GM18907 (cell line): Measurements from ENCODE around the gene CREBL2.

Experiments used
- ATAC-seq: cut with Tn5 transposase; IDR thresholded peaks from one replicate; pipeline ENCODE4 v1.9.1; 2021; ENCODE audit warnings: mild to moderate bottlenecking, moderate library complexity; ENCODE audit not compliant: unreplicated experiment

CREBL2 gene

GRCh38 chr12:12671850-12672660 is 60.4 kb downstream of the CREBL2 start:
- no peak for ATAC-seq

DNA sequence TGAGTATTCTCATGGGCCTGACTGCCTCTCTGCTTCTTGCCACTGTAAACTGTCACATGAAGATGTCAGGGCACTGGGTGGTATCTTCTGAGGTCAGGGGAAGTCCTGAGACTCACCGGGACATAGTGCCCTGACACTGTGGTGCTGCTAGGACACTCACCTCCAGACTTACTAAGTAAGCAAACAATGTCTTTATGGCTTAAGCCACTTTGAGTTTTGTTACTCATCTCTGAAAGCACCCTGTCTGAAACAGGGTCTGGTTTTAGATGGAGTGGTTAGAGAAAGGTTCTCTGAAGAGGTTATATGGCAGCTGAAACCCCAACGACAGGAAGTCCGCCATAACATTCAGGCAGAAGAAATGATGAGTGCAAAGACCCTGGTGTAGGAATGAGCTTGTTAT is 61.6 kb downstream of the CREBL2 start:
- peak; percentile 84 for ATAC-seq

- ATAC-seq = no peak
Observed at GRCh38 chr12:12676605-12677004, 64.9 kb downstream of the CREBL2 start.

GRCh38 chr12:12681061-12681765 is 69.5 kb downstream of the CREBL2 start:
- ATAC-seq = no peak

GRCh38 chr12:12682284-12682683 is 70.6 kb downstream of the CREBL2 start:
- no peak for ATAC-seq

DNA sequence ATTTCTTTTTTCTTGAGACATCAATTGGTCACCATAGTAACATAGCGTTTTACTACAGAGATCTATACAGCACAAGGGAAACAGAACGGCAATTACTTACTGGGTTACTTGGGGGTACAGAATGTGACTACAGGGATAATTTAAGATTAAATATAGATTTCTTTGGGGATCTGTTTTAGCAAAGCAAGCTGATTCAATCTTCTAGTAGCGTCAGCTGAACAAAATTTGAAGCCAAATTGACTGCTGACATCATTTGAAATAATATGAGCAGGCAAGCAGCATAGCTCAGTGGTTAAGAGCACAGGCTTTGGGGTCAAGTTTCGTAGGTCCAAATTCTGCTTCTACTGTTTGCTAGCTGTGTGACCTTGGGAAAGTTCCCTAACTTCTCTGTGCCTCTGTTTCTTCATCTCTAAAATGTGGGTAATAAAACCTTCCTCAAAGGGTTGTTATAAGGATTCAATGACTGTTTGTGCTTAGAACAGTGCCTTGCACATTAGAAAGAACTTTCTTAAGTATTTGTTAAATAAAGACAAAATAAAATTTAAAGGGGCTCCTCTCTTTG is 71.5 kb downstream of the CREBL2 start:
- ATAC-seq = no peak

- no peak for ATAC-seq
Observed at GRCh38 chr12:12683725-12684124, 72.0 kb downstream of the CREBL2 start.

DNA sequence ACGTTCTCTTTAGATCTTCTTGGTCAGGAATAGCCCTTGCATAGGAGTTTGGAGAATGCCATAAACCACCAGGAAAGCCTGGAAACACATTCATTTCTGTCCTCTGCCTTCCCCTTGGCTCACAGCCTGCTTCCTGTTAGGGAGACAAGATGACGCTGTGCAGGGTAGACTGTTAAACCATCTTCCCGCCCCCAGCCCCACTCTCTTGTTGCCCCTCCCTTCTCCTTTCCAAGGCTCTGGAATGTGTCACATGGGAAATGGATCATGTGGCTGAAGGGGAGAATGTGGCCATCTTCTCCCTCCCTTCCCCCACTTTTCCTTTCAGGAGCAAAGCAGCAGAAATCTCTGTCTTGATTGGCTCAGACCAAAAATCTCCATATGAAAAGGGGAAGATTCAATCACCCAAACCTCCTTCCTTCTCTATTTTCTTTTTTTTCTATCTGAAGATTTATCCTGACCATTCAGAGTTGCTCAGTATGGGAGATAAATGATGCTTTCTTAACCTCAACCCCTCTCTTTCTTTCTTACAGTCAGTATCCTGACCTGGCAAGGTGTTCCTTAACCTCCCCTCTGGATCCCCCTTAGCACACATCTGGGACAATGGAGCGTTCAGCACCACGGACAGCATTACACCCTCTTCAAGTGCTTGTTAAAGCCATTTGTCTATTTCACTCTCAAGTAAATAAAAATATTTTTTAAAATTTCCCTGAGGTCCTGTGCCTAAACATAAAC is 72.9 kb downstream of the CREBL2 start:
- ATAC-seq = no peak

- ATAC-seq = no peak
Observed at GRCh38 chr12:12685305-12685704, 73.6 kb downstream of the CREBL2 start.

- no peak for ATAC-seq
Observed at GRCh38 chr12:12686472-12686871, 74.8 kb downstream of the CREBL2 start.

GRCh38 chr12:12686925-12687324 is 75.2 kb downstream of the CREBL2 start:
- no peak for ATAC-seq

DNA sequence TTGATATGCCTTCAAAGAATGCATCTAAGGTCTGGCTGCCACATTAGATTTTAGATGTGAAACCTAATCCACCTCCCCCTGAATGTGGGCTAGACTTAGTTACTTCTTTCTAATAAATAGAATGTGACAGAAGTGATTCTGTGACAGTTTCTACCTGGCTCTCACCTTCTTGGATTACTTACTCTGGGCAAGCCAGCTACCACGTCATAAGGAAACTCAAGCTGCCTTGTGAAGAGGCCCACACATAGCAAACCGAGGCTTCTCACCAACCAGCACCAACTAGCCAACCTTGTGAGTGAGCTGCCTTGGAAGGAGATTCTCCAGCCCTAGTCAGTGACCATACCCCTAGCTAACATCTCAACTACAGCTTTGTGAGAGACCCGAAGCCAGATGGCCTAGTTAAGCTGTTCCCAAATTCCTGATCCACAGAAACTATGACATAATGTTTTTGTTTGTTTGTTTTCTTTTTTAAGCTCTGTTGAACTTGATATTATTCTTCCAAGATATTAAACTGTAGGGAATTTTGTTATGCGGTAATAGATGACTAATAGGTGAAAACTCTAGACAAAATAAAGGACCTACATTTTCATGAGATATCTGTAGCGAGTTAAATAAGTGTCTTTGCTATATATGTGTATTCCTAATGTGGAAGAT is 78.1 kb downstream of the CREBL2 start:
- no peak for ATAC-seq

DNA sequence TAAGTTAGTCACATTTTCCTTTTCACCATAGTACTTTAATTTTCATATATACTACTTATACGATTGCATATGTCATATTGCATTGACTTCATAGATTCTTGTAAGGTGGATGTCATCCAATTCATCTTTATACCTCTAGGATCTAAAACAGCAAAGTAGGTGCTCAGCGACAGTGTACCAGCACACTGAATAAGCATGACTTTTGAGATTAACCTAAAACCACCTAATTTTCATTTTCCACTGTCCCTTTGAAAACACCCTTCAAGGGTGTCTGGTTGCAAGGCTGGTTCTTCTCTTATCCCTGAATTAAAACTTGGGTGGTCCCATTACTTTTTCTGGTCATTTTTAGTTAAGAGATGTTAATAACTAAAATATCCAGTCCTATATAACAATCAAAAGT is 79.9 kb downstream of the CREBL2 start:
- ATAC-seq = no peak

DNA sequence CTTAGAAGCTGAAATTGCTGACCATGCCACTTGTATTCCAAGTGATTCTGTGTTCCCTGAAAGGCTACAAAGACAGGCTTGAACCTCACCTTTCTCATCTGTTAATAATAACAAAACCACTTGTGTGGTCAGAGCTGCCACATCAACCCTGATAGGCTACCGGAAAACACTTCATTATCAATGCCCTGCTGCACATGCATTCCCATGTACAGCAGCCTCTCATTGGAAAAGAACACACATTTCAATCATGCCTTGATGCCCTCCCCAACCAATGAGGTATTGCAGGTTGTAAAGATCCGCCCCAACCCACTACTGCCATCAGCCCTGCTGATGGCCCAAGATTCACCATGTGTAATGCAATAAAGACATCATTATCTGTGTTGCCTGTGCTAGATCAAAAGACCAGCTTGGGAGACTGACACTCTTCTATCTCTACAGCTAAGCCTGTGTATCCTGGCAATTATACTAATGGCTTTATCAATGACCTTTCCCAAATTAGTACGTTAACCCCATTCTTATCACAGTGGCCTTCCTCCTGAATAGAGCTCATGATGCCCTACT is 81.5 kb downstream of the CREBL2 start:
- ATAC-seq = no peak
